IPS-NIHi7 (cell line): Measurements from ENCODE around the gene SLC35D2.
"Not testable (repeated sequence)": the region's sequence is repeated elsewhere in the genome, so short reads cannot be mapped to it uniquely, and the experiment has no call there.

Experiments used
- DNase-seq: peaks from one replicate; pipeline ENCODE4 v3.0.0; 2012; ENCODE audit warnings: mixed read lengths; ENCODE audit errors: extremely low spot score

The SLC35D2 gene

DNA sequence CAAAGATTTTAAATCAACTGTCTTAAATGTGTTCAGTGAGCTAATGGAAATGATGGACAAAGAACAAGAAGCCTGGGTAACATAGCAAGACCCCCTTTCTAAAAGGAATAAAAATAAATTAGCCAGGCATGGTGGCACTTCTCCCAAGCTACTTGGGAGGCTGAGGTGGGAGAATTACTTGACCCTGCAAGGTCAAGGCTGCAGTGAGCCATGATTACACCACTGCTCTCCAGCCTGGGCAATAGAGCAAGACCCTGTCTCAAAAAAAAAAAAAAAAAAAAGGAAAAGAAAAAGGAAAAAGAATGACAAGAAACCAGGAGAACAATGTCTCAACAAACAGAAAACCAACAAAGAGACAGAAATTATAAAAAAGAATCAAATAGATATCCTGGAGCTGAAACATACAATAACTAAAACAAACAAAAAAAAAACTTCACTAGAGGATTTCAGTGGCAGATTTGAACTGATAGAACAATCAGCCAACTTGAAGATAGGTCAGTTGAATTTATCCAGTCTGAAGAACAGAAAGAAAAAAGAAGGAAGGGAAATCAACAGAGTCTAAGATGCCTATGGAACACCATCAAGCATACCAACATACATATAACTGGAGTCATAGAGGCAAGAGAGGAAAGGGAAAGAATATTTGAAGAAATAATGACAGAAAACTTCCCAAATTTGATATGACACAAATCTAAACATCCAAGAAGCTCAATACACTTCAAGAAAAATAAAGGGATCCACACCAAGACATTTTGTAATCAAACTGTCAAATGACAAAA, 16.8 kb upstream of the SLC35D2 start:
- DNase-seq, result no peak

DNA sequence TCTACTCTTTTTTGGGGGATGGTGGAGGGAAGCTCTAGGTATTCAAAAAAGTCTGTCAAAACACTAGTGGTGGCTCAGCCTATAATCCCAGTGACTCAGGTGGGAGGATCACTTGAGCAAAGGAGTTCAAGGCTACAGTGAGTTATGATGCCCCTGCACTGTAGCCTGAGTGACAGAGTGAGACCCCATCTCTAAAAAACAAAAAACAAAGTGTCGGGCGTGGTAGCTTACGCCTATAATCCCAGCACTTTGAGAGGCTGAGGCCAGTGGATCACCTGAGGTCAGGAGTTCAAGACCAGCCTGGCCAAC, 15.8 kb upstream of the SLC35D2 start:
- DNase-seq, result no peak

DNA sequence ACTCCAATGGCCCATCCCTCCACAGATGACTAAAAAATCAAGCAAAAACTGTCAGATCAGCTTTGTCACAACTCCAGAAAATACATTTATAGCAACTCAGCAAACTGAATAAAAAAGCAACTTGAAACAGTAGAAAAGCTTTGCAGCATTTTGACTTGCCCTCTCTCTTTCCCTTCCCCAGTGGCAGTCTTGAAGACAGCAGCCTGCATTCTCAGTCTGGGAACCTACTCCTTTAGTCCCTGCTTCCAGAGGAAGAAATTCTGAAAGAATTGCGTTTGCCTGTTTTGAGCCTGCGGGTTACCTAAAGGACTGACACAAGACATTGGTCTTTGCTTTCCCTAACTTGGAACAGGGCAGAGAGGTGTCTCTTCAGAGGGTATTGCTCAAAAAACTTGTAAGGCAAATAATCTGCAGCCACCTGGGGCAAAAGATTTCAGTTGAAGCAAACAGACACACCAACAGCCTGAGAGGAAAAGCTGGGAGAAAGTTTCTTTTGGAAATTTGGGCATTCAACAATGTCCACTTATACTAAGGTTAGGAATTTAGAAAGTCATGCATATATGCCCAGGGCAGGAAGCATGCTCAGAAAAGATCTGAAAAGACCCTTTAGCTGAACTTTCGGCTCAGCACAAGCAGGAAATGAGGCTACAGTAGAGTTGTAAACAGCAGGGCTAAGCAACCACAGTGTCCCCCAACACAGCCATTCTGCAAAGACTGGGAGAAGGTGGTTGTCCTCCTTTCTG, 15.2 kb upstream of the SLC35D2 start:
- no peak for DNase-seq

DNA sequence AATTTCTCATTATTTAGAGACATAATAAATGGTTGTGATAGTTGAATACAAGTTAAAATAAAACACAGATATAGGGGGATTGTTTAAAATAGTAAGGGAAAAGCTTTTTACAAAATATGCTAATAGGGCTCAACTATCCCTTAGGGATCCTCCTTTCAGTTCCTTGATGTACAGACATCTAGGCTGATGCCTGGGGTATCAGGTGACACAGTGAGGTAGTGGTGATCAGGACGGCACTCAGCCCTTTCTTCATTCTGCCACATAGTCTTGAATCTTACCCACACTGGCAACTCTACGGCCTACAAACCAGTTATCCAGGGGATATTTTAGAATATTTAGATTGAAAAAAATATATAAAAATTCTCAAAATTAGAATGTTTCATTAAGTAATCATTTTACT, 12.5 kb upstream of the SLC35D2 start:
- DNase-seq, result no peak

DNA sequence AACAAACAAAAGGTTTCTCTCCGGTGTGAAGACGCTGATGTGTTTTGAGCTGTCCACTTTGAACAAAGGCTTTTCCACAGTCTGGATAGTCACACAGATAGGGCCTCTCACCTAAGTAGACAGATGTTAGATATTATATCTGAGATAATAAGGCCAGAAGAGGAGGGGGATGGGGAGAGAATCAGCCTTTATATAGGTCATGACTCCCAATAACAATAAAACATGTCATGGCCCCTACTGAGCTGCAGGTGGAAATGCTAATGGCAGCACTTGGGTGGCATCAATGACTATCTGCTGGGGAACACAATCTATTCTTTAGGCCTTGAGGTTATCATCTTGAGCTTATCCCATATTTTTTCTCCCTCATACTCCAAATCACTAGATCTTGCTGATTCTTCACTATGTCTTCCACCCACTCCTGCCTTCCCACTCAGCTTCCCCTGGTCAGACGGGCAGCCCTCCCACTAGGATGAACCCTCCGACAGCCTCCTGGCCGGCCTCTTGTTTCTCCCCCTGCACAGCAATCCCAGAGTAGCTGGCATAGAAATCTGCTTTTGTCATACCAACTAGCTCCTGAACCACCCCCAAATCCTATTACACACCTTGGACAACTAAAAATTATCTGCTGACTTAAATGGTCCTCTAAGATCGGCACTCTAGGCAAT, 11.5 kb upstream of the SLC35D2 start:
- DNase-seq, result no peak

DNA sequence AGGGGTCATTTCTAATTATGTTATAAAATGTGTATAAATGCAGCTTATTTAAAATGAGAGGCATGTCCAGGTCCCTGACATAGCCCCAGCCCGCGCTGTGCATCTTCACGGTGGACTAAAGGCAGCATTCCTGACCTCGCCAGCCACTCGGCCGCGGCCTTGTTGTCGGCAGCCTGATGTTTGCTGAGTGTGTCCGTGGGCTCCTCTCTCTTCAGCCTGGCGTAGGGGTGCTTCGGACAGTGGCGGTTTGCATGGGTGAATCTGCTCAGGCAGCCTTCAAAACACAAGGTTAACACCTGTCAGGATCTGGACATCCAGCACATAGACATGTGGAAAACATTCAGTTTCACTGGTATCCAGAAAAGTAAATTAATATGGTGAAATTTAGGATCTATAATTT, 8.8 kb upstream of the SLC35D2 start:
- DNase-seq, result no peak

DNA sequence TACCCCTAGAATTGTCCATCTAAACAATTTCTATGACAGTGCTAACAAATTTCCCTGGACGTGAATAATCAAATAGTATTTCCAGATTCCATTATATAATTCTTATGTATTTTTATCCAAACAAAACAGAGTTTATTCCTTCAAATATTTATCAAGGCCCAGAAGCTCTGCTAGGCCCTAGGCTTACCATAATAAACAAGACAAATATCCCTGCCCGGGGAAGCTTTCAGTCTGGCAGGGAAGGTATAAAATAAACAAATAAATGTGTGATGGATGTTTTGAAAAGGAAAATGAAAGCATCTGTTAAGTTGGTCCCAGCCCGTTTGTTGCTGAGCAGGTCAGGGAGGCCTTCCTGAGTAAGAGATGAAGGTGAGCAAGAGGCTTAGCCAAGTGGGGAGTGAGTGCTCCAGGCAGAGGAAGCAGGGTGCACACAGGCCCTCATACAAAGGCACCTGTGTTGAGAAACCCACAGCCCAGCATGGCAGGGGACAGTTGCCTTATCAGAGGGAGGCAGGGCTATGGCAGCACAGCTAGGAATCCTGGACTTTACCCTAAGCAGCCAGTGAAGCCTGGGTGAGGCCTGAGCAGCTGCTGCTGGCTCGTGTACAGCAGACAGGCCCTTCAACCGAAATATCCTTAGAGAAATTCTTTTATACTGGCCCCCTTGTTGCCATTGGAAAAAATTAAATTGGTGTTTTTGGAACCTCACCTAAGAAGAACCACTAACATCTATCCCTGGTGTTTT, 7.7 kb upstream of the SLC35D2 start:
- DNase-seq, result no peak

DNA sequence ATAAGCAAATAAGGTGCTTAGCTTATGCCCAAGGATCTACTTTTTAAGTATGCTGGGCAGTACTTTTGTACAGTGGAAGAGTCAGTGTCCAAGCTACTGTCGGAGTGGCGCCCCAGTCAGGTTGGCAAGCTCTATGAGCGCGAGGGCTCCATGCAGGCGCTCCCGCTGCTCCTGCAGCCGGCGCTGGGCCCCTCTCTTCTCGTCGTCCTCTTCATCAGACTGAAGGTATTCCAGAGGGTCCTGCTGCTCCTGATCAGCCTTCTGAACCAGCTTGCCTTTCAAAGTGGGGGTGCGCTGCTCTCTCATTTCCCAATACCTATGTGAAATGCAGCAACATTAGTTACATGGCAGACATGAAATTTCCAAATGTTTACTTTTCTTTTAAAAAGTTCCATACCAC, 4.6 kb upstream of the SLC35D2 start:
- DNase-seq, result no peak

DNA sequence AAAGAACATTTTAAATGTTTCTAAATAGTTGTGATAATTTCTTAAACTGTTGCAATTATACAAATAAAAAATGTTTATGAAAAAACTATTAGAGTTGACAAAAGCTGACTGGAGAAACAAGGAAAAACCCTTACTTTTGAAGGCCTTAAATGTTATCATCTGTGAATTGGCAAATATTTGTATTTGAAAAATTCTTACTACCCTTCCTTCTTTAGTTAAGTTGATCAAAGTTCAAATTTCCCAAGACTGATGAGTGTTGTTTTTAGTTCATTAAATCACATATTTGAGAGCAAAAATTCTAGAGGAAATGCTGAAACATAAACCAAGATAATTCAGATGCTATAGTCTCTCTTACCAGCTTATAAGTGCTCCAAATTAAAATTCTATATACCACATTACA, 2.6 kb upstream of the SLC35D2 start:
- no peak for DNase-seq

DNA sequence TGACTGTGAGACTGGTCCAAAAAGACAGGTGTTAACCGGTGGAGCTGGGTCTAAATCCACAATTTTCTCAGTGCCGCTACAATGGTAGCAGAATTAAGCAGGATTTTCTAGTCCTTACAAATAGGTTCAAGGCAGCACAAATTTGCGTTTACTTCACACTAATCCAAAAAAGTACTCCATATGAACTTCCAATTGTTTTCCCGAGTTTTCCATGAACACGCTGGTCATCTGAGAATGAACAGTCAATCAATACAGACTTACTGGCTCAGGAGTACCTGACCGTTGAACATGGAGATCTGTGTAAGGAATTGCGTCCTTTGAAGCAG, 709 bp downstream of the SLC35D2 start:
- no peak for DNase-seq

DNA sequence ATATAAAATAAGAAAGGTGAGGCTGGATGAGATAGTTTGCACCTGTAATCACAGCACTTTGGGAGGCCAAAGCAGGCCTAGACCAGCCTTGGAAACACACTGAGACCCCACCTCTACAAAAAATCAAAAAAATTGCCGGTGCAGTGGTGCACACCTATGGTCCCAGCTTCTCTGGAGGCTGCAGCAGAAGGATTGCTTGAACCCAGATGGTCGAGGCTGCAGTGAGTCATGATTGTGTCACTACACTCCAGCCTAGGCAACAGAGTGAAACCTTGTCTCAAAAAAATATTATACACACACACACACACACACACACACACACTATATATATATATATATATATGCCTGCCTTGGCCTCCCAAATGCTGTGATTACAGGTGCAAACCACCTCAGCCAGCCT, 1.3 kb downstream of the SLC35D2 start:
- no peak for DNase-seq

DNA sequence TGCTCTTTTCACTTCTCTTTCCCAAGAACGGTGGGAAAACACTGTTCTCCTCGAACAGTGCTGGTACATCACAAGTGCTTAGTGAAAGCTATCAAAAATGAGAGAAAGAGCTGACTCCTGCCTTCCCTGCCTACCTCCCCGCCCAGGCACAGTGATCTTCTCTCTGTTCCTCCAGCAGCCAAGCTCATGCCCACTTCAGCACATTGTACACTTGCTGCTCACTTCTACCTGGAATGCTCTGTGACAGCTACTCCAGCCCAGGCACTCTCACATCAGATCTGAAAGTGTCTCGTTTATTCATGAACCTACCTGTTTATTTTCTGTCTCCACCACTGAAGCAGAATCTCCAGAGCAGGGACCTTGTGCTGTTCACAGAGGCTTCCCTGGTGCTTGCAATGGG, 1.8 kb downstream of the SLC35D2 start:
- DNase-seq, result no peak

DNA sequence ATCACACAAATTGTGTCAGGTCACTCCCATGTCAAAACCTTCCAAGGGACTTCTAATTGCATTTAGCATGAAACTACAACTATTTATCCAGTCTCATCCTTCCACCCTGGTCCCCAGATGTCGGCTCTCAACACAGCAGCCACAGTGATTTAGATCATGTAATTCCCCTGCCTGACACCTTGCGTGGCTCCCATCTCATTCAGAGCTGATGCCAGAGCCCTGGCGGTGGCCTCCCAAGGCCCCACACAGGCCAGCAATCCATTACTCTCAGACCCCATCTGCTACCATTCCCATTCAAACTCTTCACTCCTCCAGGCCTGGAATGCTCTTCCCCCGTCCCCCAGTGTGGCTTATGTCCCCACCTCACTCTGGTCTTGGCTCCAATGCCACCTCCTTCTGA, 2.4 kb downstream of the SLC35D2 start:
- no peak for DNase-seq

DNA sequence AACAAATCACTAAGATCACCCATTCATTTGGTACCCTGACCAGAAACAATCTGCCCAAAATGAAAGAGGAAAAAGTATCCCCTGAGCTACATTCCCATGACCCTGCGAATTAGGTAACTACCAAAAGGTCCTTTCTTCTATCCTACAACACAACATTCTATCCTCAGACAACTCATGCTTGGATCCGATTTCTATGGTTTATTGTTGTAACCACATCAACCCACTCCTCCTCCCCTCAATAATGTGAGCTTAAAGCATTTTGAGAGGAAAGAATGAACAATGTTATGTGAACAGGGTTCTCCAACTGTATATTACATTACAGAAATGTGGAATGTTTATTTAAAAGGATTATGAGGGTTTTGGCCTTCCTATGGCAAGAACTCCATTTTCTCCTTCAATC, 4.0 kb downstream of the SLC35D2 start:
- no peak for DNase-seq

DNA sequence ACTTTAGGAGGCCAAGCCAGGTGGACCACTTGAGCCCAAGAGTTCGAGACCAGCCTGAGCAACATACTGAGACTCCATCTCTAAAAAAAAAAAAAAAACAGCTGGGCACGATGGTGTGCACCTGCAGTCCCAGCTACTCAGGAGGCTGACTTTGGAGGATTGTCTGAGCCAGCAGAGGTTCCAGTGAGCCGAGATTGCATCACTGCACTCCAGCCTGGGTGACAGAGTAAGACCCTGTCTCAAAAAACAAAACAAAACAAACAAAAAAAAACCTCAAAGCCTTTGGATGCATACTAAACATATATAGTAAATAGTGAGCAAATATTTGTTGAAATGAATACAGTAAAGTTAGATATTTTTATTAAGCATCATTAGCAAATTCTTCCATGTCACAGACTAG, 5.3 kb downstream of the SLC35D2 start:
- no peak for DNase-seq

DNA sequence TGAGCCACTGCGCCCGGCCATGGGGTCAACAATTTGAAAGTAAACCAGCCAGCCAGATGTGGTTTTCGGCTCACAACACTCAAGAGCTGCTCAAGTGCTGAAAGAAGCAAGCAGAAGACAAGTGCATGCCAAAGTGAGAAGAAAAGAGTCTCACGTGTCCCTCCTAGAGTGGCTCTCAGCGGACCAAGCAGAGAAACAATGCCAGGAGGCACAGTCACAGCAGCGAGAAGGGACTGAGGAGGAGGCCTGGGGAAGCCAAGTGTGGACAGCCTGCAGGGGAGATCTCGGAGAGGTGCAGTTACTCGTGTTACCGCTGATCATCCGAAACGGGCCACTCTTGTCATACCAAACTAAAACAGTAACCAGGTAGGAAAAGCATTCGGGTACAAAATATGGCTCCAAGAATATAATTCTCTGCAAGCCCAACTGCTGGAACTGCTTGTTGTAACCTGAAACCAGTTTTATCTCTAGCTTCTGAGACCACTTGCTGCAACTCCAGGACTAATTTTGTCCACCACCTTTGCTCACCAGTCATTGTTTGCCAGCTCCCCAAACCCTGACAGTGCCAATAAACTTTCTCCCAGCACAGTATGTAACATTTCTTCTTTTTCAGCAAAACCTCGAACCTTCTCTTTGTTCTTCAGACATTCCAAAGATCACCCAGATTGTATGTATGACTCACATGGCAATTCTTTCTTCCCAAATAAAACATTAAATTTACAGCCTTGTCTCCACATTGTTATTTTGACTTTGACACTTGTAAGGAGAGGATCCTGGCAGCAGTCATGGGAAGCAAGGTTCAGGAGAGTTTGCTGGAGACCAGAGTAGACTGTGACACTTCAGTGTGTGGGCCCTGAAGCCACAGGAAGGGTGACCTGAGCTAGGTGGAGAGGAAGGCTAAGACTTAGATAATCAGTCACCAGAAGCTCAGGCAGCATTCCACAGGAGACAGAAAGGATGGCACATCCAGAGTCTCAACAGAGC, 6.3 kb downstream of the SLC35D2 start:
- DNase-seq, result no peak

DNA sequence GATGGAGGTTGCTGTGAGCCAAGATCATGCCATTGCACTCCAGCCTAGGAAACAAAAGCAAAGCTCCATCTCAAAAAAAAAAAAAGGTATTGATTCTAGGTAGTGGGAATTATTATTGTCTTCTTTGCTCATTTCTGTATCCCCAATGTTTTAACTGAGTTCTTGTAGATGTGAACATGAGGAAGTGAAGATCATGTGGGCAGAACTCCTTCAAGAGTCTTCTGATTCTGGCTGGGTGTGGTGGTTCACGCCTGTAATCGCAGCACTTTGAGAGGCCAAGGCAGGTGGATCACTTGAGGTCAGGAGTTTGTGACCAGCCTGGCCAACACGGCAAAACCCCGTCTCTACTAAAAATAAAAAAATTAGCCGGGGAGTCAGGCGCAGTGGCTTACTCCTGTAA, 8.0 kb downstream of the SLC35D2 start:
- not testable (repeated sequence) for DNase-seq

DNA sequence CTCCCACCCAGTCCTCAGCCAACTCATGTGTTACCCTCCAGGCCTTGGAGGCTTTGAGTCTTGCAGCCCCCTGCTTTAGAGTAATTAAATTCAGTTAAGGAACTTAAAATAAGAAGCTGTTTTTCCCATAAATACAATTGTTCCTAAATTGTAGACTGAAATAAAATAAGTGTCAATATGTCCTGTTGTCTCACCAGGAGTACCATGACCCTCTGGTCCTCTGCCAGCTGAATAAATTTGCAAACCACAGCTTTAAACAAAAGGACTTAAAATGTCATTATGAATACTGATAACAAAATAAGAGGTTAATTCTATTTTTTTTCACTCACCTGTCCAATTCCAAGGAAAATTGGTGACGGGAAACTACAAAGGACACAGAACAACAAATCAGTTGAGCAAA, 15.6 kb downstream of the SLC35D2 start:
- DNase-seq, result no peak

DNA sequence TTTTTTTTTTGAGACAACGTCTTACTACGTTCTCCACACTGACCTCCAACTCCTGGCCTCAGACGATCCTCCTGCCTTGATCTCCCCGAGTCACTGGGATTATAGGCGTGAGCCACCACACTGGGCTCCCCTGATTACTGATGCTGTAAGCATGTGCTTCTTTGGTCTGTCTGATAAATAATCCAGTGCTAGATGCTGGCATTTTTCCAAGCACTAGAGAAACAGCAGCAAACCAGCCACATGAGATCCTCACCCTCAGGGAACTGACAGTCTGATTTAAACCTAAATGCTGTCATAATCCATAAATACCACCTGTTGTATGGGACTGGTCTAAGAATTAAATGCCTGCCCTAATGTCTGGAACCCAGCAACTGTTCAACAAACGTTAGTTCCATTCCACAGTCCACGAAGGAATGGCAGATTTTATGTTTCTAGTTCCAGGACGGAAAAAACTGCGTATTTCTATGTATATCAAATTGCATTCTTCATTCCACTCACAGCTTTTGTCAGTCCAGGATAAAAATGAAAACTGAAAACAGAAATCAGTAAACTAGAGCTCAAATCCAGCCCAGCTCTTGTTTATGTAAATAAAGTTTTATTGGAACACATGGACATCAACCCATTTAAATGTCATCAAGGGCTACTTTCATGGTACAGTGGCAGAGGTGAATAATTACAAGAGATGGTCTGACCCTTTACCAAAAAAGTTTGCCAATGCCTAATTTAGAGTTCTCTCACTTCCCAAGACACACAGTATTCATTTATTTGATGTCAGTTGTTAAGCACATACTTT, 20.1 kb downstream of the SLC35D2 start:
- DNase-seq, result no peak

DNA sequence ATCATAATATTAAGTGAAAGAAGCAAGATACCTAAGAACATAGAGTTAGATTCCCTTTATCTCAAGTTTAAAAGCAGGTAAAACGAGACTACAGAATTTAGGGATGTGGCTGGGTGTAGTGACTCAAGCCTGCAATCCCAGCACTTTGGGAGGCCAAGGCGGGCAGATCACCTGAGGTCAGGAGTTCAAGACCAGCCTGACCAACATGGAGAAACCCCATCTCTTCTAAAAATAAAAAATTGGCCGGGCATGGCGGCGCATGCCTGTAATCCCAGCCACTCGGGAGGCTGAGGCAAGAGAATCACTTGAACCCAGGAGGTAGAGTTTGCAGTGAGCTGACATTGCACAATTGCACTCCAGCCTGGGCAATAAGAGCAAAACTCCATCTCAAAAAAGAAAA, 21.4 kb downstream of the SLC35D2 start:
- DNase-seq, result not testable (repeated sequence)

DNA sequence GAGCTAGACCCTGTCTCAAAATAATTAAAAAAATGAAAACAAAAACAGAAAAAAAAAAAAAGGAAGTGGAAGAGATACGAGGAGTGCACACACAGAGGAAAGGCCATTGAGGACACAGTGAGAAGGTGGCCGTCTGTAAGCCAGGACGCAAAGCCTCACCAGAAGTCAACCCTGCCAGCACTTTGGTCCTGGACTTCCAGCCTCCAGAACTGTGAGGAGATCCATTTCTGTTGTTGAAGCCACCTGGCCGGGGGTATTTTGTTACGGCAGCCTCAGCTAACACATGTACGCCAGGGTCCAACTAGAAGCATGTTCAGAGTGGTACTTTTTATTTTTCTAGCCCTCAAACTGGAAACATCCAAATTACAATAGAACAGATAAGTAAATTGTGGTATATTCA, 21.8 kb downstream of the SLC35D2 start:
- DNase-seq, result no peak
